ENCODE results near the gene CA12. TPM values are rescaled to one million over a fixed set of nuclear protein-coding genes. Genes with fewer than 3 reads are reported as not detected.

CA12 gene
- total RNA-seq, 2 donors from 2014 or later, result 8.1 to 26.8 TPM

DNA sequence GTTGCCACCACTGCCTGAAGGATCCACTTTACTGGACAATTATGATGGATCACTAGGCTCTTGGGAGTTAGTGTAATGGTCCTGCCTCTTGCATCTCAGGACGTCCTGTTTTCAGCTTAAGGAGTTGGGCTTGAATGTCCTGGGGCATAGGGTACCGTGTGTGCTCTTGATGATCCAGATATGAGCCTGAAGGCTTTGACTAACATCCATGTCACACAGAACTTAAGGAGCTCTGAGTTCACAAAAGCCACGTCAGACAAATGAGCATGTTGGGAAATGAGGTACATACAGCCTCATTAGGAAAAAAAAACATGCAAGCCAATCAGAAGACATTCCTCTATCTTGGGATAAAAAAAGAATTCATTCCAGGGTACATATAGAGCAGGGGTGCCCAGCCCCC lies 40.8 kb downstream of the CA12 start:
- H3K27ac ChIP-seq, result no peak overlapping the region
- ATAC-seq (ENCODE audit: insufficient number of reproducible peaks, low FRiP score, low read depth) (no peak), DNase-seq (ENCODE audit: low spot score) (no peak)
- H3K36me3 ChIP-seq, result no peaks in the 10 kb centered on the region
- H3K4me3 ChIP-seq, result no peak overlapping the region
- H3K27me3 ChIP-seq (replicated peaks; ENCODE audit: insufficient read depth), result no peaks in the 10 kb centered on the region
- no peaks in the 10 kb centered on the region for H3K4me1 ChIP-seq (ENCODE audit: control insufficient read depth in 1 of 2, low read depth in 2 of 2)
- TF ChIP-seq CTCF (IDR thresholded peaks at IDR 0.05), result no peak
- H3K9me3 ChIP-seq, result no peaks in the 10 kb centered on the region

- no peak for ATAC-seq (ENCODE audit: insufficient number of reproducible peaks, low FRiP score, low read depth)
- Histone ChIP-seq H3K4me1 (ENCODE audit: control insufficient read depth in 1 of 2, low read depth in 2 of 2) (no peaks in the 10 kb centered on the region), H3K36me3 (no peaks in the 10 kb centered on the region), H3K9me3 (no peaks in the 10 kb centered on the region), H3K4me3 (no peak overlapping the region), H3K27me3 (replicated peaks; ENCODE audit: insufficient read depth) (no peaks in the 10 kb centered on the region), H3K27ac (no peak overlapping the region)
- TF ChIP-seq CTCF (IDR thresholded peaks at IDR 0.05), result no peak
- DNase-seq (ENCODE audit: low spot score), result no peak
These were observed 41.3 kb downstream of the CA12 start for GRCh38 chr15:63340353-63340752.

DNA sequence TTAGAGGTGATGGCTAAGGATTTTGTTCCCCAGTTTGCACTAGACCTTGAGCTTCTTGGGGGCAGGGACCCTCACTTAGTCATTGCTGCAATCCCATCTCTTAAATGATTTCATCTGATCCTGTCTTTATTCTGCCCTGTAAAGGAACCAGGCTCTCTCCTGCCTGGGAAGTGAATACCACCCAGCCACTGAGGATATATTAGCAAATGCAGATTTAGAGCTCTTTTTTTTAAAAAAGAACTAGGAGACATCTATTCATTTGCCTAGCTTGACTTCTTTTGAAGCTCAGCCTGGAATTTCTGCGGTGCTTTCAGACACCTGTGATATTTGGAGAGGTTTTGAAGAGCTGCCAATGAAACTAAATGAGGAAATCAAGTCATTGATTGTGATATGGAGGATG lies 41.8 kb downstream of the CA12 start:
- Histone ChIP-seq H3K9me3 (no peaks in the 10 kb centered on the region), H3K36me3 (no peaks in the 10 kb centered on the region), H3K27me3 (replicated peaks; ENCODE audit: insufficient read depth) (no peaks in the 10 kb centered on the region), H3K4me3 (no peak overlapping the region), H3K27ac (no peak overlapping the region), H3K4me1 (ENCODE audit: control insufficient read depth in 1 of 2, low read depth in 2 of 2) (no peaks in the 10 kb centered on the region)
- DNase-seq (ENCODE audit: low spot score) (no peak), ATAC-seq (ENCODE audit: insufficient number of reproducible peaks, low FRiP score, low read depth) (no peak)
- no peak for TF ChIP-seq CTCF (IDR thresholded peaks at IDR 0.05)

DNA sequence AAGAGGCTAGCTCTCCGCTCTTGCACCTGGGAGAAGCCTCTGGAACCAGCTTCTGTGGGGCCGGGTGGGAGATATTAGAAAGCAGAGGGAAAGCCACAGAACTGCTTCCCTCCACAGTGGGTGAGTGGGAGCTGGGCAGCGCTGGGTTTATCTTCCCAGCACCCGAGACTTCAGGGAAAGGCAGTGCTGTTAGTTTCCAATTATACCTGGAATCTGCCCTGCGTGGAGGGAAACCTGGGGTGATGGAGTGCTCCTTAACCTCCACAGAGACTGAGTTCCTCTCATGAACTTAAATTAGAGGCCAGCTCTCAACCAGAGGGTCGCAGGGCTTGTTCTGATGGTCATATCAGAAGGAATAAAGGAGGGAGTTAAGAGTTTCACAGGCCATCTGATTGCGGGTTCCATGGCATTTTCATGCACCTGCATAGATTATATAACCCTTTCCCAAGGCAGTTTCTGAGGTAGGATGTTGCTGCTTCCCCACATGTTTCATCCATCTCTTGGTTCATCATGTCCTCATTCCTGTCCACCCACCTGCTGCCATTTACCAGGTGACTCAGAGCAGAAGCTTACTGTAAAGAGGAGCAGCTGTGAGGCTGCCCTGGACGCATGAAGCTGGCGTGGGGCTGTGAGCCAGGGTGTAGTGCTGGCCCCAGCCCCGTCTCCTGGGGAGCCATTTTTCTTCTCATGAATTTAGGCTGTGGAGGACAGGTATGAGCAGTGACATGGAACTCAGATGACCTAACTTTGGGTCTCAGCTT lies 42.5 kb downstream of the CA12 start:
- Histone ChIP-seq H3K9me3 (no peaks in the 10 kb centered on the region), H3K4me1 (ENCODE audit: control insufficient read depth in 1 of 2, low read depth in 2 of 2) (no peaks in the 10 kb centered on the region), H3K4me3 (no peak overlapping the region), H3K36me3 (no peaks in the 10 kb centered on the region), H3K27ac (no peak overlapping the region), H3K27me3 (replicated peaks; ENCODE audit: insufficient read depth) (no peaks in the 10 kb centered on the region)
- DNase-seq (ENCODE audit: low spot score) (no peak), ATAC-seq (ENCODE audit: insufficient number of reproducible peaks, low FRiP score, low read depth) (no peak)
- TF ChIP-seq CTCF (IDR thresholded peaks at IDR 0.05), result no peak

DNA sequence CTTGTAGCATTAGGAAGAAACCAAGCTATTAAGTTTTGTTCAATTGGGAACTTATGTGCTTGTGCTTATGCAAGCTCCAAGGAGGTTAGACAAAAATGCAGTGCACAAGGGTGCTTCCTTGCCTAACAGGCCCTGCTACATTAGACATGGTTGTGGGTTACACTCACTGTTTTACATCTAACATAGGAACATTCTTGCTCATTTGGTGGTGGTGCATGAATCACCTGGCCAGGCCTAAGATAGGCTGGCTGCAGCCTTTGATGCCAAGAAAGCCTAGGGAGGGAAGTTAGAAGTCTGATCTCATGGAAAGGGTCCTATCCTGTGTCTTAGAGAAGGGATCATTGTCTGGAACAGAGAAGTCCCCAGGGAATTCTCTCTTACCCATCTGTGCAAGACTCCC lies 43.5 kb downstream of the CA12 start:
- H3K4me1 ChIP-seq (ENCODE audit: control insufficient read depth in 1 of 2, low read depth in 2 of 2), result no peaks in the 10 kb centered on the region

More for the DNA sequence above, 43.5 kb downstream of the CA12 start:
- Histone ChIP-seq H3K4me3 (no peak overlapping the region), H3K36me3 (no peaks in the 10 kb centered on the region), H3K27me3 (replicated peaks; ENCODE audit: insufficient read depth) (no peaks in the 10 kb centered on the region), H3K9me3 (no peaks in the 10 kb centered on the region), H3K27ac (no peak overlapping the region)
- no peak for TF ChIP-seq CTCF (IDR thresholded peaks at IDR 0.05)
- no peak for ATAC-seq (ENCODE audit: insufficient number of reproducible peaks, low FRiP score, low read depth)
- no peak for DNase-seq (ENCODE audit: low spot score)

Measured in thoracic aorta (tissue), 2 donors.